HepG2 (cell line): ENCODE measurements around the gene SH2D6.

Experiments used
- KDM1A ChIP-seq: IDR thresholded peaks from 2 replicates; pipeline ENCODE4 v1.6.1; 2016; ENCODE audit warnings: missing compliant biosample characterization
- NFYB ChIP-seq: sonication (generic); formaldehyde crosslinking; IDR thresholded peaks from 2 replicates; pipeline ENCODE4 v1.4.0; 2020; ENCODE audit warnings: missing genetic modification reagents
- ZNF138 ChIP-seq: sonication (generic); formaldehyde crosslinking; IDR thresholded peaks from 2 replicates; pipeline ENCODE4 v1.5.0; 2020; ENCODE audit warnings: mild to moderate bottlenecking, low read depth, missing genetic modification reagents
- ZNF784 ChIP-seq: sonication (generic); formaldehyde crosslinking; IDR thresholded peaks from 2 replicates; pipeline ENCODE4 v1.5.1; 2020; ENCODE audit warnings: missing genetic modification reagents, mild to moderate bottlenecking, borderline replicate concordance

GRCh38 chr2:85394261-85394681 lies 24.2 kb upstream of the SH2D6 start:
- no peak for TF ChIP-seq ZNF784 (CRISPR knock-in tag)
- TF ChIP-seq NFYB (CRISPR knock-in tag) = no peak
- TF ChIP-seq KDM1A (CRISPR knock-in tag) = no peak
- TF ChIP-seq ZNF138 (CRISPR knock-in tag) = no peak
